ENCODE measurements around the gene MCOLN1. TPM values are rescaled to one million over a fixed set of nuclear protein-coding genes. Genes with fewer than 3 reads are reported as not detected.

Gene MCOLN1
- total RNA-seq, 4 donors from 2014 or later = 9.1 to 25.0 (median 14.5) TPM

DNA sequence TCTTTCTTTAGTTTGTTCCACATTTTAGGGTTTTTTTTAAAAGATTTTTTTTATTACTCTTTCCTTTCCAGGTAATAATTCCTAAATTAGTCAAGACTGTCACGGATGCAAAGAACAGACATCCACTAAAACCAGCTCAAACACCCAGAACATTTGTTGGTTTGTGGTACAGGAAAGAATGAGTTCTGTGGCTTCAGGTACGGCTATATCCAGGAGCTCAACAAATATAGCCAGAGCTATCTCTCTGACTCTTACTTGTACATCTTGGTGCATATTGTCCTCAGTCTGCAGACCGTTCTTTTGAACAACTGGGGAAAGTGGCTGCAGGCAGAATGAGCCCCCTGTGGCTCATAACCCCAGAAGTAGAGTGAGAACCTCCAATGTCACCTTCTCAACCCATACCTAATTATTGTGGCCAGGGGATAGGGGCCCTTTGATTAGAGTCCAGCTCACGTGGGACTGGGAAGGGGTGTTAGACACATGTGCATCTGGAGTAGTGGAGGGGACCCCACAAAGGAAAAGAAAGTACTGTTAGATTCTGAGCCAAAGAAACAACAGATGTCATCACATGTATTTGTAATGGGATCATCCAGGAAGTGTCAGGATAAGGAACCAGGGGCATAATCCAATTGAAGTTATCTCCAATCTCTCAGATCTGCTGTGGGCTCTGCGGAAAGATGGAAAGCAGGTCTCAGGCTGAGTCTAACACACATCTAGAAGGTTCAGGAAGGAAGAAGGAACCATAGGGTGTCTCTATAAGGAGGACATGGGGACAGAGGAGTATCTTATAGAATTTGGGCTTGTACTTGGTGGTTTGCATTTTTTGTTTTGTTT, 8.4 kb upstream of the MCOLN1 start:
- DNase-seq = no peak
- peaks cover 8 to 9% of the 10 kb centered on the region in 2 donors for H3K4me1 ChIP-seq
- 89 to 92% methylated on average over 5 of the region's 5 CpGs for WGBS, 2 donors
- no peaks in the 10 kb centered on the region for H3K27me3 ChIP-seq
- no peak for TF ChIP-seq POLR2A (IDR thresholded peaks at IDR 0.05)
- TF ChIP-seq, protein P1, sequence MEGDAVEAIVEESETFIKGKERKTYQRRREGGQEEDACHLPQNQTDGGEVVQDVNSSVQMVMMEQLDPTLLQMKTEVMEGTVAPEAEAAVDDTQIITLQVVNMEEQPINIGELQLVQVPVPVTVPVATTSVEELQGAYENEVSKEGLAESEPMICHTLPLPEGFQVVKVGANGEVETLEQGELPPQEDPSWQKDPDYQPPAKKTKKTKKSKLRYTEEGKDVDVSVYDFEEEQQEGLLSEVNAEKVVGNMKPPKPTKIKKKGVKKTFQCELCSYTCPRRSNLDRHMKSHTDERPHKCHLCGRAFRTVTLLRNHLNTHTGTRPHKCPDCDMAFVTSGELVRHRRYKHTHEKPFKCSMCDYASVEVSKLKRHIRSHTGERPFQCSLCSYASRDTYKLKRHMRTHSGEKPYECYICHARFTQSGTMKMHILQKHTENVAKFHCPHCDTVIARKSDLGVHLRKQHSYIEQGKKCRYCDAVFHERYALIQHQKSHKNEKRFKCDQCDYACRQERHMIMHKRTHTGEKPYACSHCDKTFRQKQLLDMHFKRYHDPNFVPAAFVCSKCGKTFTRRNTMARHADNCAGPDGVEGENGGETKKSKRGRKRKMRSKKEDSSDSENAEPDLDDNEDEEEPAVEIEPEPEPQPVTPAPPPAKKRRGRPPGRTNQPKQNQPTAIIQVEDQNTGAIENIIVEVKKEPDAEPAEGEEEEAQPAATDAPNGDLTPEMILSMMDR (IDR thresholded peaks at IDR 0.05) = no peak
- H3K9me3 ChIP-seq = no peaks in the 10 kb centered on the region
- intact Hi-C loops (cut with DNase I) = no loop called here
- H3K4me3 ChIP-seq (replicated peaks in 1 of 3) = no peak overlapping the region
- no peaks in the 10 kb centered on the region for H3K36me3 ChIP-seq
- no peak overlapping the region for H3K27ac ChIP-seq

DNA sequence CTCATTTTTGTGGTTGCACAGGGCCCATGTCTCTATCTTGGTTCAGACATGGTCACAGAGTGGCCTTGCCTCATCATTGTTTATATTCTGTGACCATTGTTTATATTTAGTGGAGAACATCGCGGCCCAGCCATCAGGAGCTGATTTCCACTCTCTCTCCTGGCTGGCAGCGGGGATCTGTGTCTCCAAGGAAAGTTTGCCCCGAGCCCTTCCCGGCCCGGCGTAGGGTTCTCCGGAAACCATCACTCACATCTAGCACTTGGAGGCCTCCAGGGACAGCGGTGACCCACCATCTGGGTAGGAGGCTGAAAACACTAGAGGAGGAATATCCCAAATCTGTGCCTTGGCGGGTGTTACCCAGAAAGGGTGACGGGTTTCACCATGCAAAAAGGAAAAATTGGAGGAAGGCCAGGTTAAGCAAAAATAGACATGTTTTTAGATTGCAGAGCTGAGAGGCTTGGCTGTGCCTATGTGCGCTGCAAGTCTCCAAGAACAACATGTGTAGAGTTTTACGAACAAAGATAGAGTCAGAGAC, 7.2 kb upstream of the MCOLN1 start:
- DNase-seq = no peak
- WGBS, 2 donors = 64 to 68% methylated on average over 13 of the region's 13 CpGs
- intact Hi-C loops (cut with DNase I) = no loop called here
- H3K27ac ChIP-seq = peak overlapping the region; percentile 5 to 74 (median 56)
- no peak for TF ChIP-seq POLR2A (IDR thresholded peaks at IDR 0.05)
- TF ChIP-seq, protein P1 (IDR thresholded peaks at IDR 0.05) = no peak
- peaks cover 8 to 9% of the 10 kb centered on the region in 2 donors for H3K4me1 ChIP-seq
- H3K27me3 ChIP-seq = no peaks in the 10 kb centered on the region
- H3K9me3 ChIP-seq = no peaks in the 10 kb centered on the region
- H3K4me3 ChIP-seq (replicated peaks in 1 of 3) = no peak overlapping the region
- peaks cover 7 to 8% of the 10 kb centered on the region in 2 donors for H3K36me3 ChIP-seq

DNA sequence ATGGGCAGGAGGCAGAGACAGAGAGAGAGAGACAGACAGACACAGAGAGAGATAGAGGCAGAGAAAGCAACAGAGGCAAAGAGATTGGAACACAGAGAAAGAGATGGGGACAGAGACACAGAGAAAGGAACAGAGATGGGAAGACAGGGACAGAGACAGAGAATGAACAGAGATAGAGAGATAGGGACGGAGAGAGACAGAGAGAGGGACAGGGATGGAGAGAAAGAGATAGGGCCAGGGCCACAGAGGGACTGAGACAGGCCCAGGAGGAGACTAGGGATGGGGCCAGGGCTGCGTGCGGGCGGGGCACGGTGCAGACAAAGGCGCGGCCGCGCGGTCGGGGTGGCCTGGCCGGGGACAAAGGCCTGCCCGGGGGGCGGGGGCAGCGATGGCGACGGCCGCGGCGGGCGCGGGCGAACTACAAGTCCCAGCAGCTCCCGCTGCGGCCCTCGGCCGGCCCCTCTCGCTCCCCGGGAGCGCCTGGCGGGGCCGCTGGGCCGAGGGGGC, 6.7 kb upstream of the MCOLN1 start, which contains the start of gene ZNF358:
TSS of gene ZNF358 (plus strand) at position 459 of the 507 bp plus-strand sequence. CDS start 3,140 bp downstream, outside the sequence.
- DNase-seq = peak; percentile 64 to 68
- TF ChIP-seq, protein P1 (IDR thresholded peaks at IDR 0.05) = no peak
- TF ChIP-seq POLR2A (IDR thresholded peaks at IDR 0.05) = peak in 1 of 2 donors; percentile 23
- peaks cover 8 to 11% of the 10 kb centered on the region in 2 donors for H3K36me3 ChIP-seq
- no peaks in the 10 kb centered on the region for H3K27me3 ChIP-seq
- peak within 1 kb of the TSS; percentile 72 to 88 (median 74) for H3K27ac ChIP-seq
- peaks cover 8 to 9% of the 10 kb centered on the region in 2 donors for H3K4me1 ChIP-seq
- intact Hi-C loops (cut with DNase I) = no loop called here
- peak within 1 kb of the TSS; percentile 24 to 89 (median 66) for H3K4me3 ChIP-seq (replicated peaks in 1 of 3)
- H3K9me3 ChIP-seq = no peaks in the 10 kb centered on the region
- 3 to 5% methylated on average over 19 to 23 of the region's 33 CpGs for WGBS, 2 donors

DNA sequence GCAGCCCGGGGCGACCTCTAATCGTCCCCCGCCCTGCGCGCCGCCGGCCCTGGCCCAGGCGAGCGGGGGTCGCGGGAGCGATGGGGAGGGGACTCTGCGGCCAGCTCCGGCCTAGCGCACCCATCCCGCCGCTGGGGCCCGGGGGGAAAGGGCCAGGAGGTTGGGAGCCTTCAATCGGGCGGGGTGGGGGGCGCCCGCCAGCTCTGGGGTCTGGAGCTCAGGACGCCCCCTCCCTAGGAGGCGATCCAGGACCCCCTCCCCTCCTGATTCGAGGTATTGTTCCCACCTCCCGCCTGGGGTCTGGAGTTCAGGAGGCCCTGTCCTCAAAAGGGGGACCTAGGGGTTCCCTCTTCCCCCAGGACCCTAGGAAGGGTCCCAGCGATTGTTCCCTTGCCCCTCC, 6.1 kb upstream of the MCOLN1 start:
- peaks cover 8 to 9% of the 10 kb centered on the region in 2 donors for H3K4me1 ChIP-seq
- no peaks in the 10 kb centered on the region for H3K9me3 ChIP-seq
- H3K27me3 ChIP-seq = no peaks in the 10 kb centered on the region
- H3K36me3 ChIP-seq = peaks cover 8 to 11% of the 10 kb centered on the region in 2 donors
- TF ChIP-seq, protein P1 (IDR thresholded peaks at IDR 0.05) = no peak
- TF ChIP-seq POLR2A (IDR thresholded peaks at IDR 0.05) = no peak
- no peak for DNase-seq
- 0 to 10% methylated on average over 1 to 2 of the region's 28 CpGs for WGBS, 2 donors
- intact Hi-C loops (cut with DNase I) = no loop called here
- H3K4me3 ChIP-seq (replicated peaks in 1 of 3) = peak overlapping the region; percentile 24 to 89 (median 66)
- H3K27ac ChIP-seq = peak overlapping the region; percentile 72 to 88 (median 74)

Measured in thyroid gland (tissue), 4 donors.